ENCODE data around the gene LRRTM3.

LRRTM3 gene

GRCh38 chr10:67144530-67144929, 218.7 kb downstream of the LRRTM3 start:
- DNase-seq: no peak
